SU-DHL-6 (cell line): ENCODE results near the gene DNAJC28.

Experiments
- EZH2phosphoT487 ChIP-seq: fragments of 200-600 bp; sonication (generic), shearing (Covaris generic); conservative IDR thresholded peaks from 2 replicates; pipeline ENCODE4 v1.6.1; 2018; ENCODE audit warnings: mild to moderate bottlenecking, antibody characterized with exemption, low read length, moderate library complexity, mixed read lengths
- TF ChIP-seq, protein P1 (sequence below): fragments of 200-600 bp; sonication (generic); IDR thresholded peaks from one replicate; pipeline ENCODE4 v1.5.1; 2017; ENCODE audit warnings: antibody characterized with exemption, mild to moderate bottlenecking, low read length, moderate library complexity; ENCODE audit not compliant: insufficient read depth, poor library complexity, severe bottlenecking

DNA sequence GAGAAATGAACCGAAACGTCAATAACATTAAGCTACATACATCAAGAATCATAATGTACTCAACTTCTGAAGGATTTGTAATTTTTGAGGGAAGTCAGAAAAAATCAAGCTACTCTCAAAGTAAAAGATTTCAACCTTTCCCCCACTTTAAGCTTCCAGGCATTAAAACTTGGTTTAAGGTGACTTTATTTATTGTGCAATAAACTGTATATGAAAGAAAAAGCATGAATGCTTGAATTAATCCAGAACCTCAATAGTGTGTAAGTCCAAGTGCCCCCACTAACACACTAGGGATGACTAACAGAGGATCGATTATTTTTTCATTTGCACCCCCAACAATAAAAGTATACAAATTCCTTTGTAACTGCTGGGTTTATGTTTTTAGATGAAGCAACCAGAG, 39.5 kb upstream of the DNAJC28 start:
- TF ChIP-seq, protein P1, sequence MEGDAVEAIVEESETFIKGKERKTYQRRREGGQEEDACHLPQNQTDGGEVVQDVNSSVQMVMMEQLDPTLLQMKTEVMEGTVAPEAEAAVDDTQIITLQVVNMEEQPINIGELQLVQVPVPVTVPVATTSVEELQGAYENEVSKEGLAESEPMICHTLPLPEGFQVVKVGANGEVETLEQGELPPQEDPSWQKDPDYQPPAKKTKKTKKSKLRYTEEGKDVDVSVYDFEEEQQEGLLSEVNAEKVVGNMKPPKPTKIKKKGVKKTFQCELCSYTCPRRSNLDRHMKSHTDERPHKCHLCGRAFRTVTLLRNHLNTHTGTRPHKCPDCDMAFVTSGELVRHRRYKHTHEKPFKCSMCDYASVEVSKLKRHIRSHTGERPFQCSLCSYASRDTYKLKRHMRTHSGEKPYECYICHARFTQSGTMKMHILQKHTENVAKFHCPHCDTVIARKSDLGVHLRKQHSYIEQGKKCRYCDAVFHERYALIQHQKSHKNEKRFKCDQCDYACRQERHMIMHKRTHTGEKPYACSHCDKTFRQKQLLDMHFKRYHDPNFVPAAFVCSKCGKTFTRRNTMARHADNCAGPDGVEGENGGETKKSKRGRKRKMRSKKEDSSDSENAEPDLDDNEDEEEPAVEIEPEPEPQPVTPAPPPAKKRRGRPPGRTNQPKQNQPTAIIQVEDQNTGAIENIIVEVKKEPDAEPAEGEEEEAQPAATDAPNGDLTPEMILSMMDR, result no peak
- no peak for TF ChIP-seq EZH2phosphoT487
